ENCODE measurements around the gene ALOX5.

GRCh38 chr10:45442251-45442650, 68.2 kb downstream of the ALOX5 start:
- no peak for TF ChIP-seq CTCF (conservative IDR thresholded peaks at IDR 0.05; ENCODE audit: low read depth, low read length)
- no peak for TF ChIP-seq EZH2 (IDR thresholded peaks at IDR 0.05; ENCODE audit: low read length, unreplicated experiment)
- TF ChIP-seq EZH2phosphoT487 (IDR thresholded peaks at IDR 0.05; ENCODE audit: borderline replicate concordance, low read length) = no peak
